Motor neuron (in vitro differentiated cells): ENCODE measurements around the gene NME8. TPM values are rescaled to one million over a fixed set of nuclear protein-coding genes. Genes with fewer than 3 reads are reported as not detected.

Source experiments
- ATAC-seq, 8 experiments: fragments of 200-7000 bp; cut with Tn5 transposase; replicated peaks in 6 of 8; 2 replicates each; pipeline ENCODE4 v1.8.0; 2021; ENCODE audit warnings: mild to moderate bottlenecking in 8 of 8, moderate library complexity in 8 of 8
- H3K27ac ChIP-seq, 2 donors: fragments of 250-450 bp; sonication (Bioruptor Pico); 2 replicates each; pipeline ENCODE4 v1.9.0; 2021; ENCODE audit warnings: antibody characterized with exemption in 2 of 2, mild to moderate bottlenecking in 2 of 2, moderate library complexity in 1 of 2
- H3K4me1 ChIP-seq, 2 donors: fragments of 250-450 bp; sonication (Bioruptor Pico); replicated peaks in 1 of 2; 2 replicates each; pipeline ENCODE4 v1.6.1; 2021; ENCODE audit warnings: antibody characterized with exemption in 2 of 2, mild to moderate bottlenecking in 2 of 2, moderate library complexity in 1 of 2
- H3K4me3 ChIP-seq, 5 donors: fragments of 250-450 bp; sonication (Bioruptor Pico); 2 replicates each; pipeline ENCODE4 v1.9.0; 2021; ENCODE audit warnings: antibody characterized with exemption in 5 of 5, mild to moderate bottlenecking in 5 of 5, moderate library complexity in 4 of 5
- WGBS, 10 experiments: fragments of 450-650 bp; shearing (Covaris generic); methylation state at CpG; one replicate each; pipeline ENCODE4 v1.0.0; 2022; 5-methylcytosine and 5-hydroxymethylcytosine counted together
- in situ Hi-C, 9 experiments: fragments of 400-800 bp; cut with MboI; loops; one replicate each; pipeline ENCODE4 v1.15.0; 2021; ENCODE audit warnings: low sequenced_read_pairs in 9 of 9, low pct_unique_long_range_greater_than_20kb in 2 of 9; ENCODE audit not compliant: unreplicated experiment in 9 of 9
- total RNA-seq, 8 experiments: library from RNA; unstranded; fragments of 300-600 nt; gene quantifications; 2 replicates each; pipeline versions ENCODE4 v1.2.3 to v1.2.4, GENCODE V29; 2022

The NME8 gene
- total RNA-seq, 8 experiments from 2014 or later, result 0.45 to 0.78 TPM; not detected in 6

DNA sequence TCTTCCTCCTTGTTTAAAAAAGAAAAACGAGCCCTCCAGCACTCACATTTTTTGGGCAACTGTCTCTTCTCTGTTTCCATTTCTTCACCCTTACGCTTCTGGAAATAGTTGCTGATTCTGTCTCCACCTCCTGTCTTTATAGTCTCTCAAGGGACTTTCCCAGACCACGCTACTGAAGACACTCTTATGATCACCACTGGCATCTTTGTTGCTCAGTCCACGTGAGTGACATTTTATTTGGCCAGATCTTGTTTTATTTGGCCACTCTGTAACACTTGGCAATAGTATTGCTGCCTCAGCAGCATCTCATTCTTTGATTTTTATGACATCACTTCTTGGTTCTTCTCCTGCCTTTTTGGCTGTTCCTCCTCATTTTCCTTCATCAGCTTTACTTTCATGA, 21.6 kb upstream of the NME8 start:
- in situ Hi-C loops, result loop anchor here in 5 of 9 experiments (25.0 kb wide), 4 partner anchors 190 to 615 kb away; partner anchors contain the start of gene ELMO1 (in 1 of the 5)
- Histone ChIP-seq H3K27ac (no peak overlapping the region), H3K4me1 (no peaks in the 10 kb centered on the region), H3K4me3 (no peak overlapping the region)
- ATAC-seq, result no peak
- WGBS, 10 experiments, result 0 to 100% (median 30%) methylated on average over 2 to 4 of the region's 4 CpGs; no CpG with 5 or more reads in 1 of the 10 experiments

DNA sequence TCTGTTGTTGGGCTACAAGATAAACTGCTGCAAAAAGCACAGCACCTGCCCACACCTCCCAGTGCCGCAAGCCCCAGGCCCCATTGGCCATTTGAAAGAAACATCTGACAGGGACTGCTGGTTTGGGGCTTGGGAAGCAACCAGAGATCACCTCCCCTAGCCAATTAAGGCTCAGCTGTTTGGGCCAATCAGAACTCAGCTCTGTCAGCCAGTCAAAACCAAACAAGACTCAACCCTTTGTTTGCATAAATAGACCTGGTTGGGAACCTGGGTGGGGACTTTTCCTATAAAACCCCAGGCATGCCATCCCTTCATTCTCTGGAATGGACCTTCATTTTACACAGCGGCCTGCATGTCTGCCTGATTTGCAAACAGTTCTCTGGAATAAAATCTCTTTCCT, 17.2 kb upstream of the NME8 start:
- no peak overlapping the region for H3K4me3 ChIP-seq
- in situ Hi-C loops, result loop anchor here in 5 of 9 experiments (25.0 kb wide), 4 partner anchors 194 to 619 kb away; partner anchors contain the start of gene ELMO1 (in 1 of the 5)
- ATAC-seq, result no peak
- 10 to 100% (median 80%) methylated on average over 1 of the region's 2 CpGs; no CpG with 5 or more reads in 3 of the 10 experiments for WGBS, 10 experiments
- H3K4me1 ChIP-seq, result no peaks in the 10 kb centered on the region
- no peak overlapping the region for H3K27ac ChIP-seq

DNA sequence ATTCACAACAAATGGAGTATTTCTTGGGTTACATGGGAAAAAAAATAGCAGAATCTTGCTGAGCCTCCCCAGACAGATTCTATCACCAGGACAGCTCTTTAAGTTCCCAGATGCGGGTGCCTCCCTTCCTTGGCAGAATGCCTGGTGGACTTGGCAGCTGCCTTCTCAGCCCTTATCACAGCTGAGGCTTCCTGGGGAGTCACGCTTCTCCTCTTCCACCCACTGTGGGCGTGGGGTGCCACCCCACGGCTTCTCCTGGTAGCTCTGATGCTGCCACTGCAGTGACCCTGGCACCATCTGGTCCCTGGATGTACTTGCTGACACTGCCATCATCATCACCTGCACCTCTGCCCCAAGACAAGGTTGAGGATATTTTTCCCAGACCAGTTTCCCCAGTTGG, 16.2 kb upstream of the NME8 start:
- H3K4me1 ChIP-seq, result no peaks in the 10 kb centered on the region
- no peak overlapping the region for H3K27ac ChIP-seq
- WGBS, 10 experiments, result 0 to 100% (median 23%) methylated on average over 1 to 2 of the region's 4 CpGs; no CpG with 5 or more reads in 4 of the 10 experiments
- peak in 3 of 8 experiments; percentile 89 to 97 (median 97) for ATAC-seq
- in situ Hi-C loops, result loop anchor here in 5 of 9 experiments (25.0 kb wide), 4 partner anchors 195 to 620 kb away; partner anchors contain the start of gene ELMO1 (in 1 of the 5)
- no peak overlapping the region for H3K4me3 ChIP-seq

DNA sequence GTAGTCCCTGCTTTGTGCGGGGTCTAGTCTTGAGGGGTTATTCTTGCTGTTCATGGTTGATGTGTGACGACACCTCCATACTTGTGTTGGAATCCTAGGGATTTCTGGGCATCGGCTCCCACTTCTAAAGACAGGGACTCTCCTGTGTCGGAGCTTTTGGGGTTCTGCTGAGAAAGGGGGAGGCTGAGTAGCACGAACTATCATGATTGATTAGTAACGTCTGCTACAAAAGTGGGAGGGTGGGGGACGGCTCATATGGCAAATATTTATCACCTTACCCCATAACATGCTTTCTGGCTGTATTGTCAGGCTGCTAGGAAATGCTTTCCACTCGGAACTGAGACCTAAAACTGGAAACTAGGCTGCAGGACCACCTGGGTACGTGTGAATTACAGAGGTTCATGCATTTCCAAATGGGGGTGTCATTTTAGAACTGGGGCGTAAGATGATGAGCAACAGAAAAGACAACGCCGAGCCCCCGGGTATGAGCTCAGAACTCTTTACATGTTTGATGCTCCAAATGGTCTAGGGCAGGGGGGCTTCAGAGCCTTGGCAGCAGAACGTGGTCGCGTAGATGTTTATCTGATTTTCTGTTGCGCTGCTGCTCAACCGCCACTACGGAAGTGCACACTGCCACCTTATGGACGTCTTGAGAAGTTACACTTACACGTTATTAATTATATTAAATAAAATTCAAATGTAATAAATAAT, 15.1 kb upstream of the NME8 start:
- H3K27ac ChIP-seq, result no peak overlapping the region
- in situ Hi-C loops, result loop anchor here in 5 of 9 experiments (25.0 kb wide), 4 partner anchors 196 to 621 kb away; partner anchors contain the start of gene ELMO1 (in 1 of the 5)
- WGBS, 10 experiments, result 0 to 72% (median 36%) methylated on average over 1 to 17 of the region's 21 CpGs; no CpG with 5 or more reads in 1 of the 10 experiments
- H3K4me3 ChIP-seq, result no peak overlapping the region
- no peaks in the 10 kb centered on the region for H3K4me1 ChIP-seq
- peak in 2 of 8 experiments; percentile 28 to 36 for ATAC-seq

DNA sequence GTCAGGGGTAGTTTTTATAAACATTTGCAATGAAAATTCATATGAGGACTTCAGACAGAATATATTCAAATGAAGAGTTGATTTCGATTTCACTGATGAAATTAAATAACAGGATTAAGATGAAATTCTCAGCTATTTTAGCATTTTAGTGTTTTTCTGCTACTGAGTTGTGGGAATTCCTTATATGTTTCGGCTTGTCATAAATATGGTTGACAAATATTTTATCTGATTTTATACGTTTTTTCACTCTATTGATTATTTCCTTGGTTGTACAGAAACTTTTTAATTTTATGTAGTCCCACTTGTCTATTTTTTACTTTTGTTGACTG, 14.6 kb upstream of the NME8 start:
- no peak for ATAC-seq
- H3K27ac ChIP-seq, result no peak overlapping the region
- in situ Hi-C loops, result loop anchor here in 5 of 9 experiments (25.0 kb wide), 4 partner anchors 196 to 621 kb away; partner anchors contain the start of gene ELMO1 (in 1 of the 5)

DNA sequence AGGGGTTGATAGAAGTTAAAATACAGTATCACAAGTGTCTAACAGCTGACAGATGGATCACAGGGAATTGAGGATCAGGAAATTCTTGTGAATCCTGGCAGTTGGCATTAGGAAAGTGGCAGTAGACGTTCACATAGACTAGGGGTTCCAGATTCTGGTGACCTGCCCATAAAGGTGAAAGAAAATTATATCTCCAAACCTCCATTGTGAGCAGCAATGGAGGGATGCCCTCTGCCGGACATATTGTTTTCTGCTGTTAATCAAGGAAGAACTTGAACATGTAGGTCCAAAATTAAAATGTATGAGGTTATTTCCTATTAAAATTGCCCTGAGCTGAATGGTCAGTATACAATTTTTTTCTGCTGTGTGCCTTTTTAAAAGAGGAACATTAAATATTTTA, 5.1 kb downstream of the NME8 start:
- Histone ChIP-seq H3K4me1 (no peaks in the 10 kb centered on the region), H3K27ac (no peak overlapping the region), H3K4me3 (no peak overlapping the region)
- 0 to 67% (median 8%) methylated on average over 1 to 2 of the region's 2 CpGs; no CpG with 5 or more reads in 2 of the 10 experiments for WGBS, 10 experiments
- no peak for ATAC-seq
- in situ Hi-C loops, result loop anchor here in 1 of 9 experiments (25.0 kb wide), 1 partner anchor 616 kb away; no protein-coding TSS in a partner anchor

More for the DNA sequence above, 14.6 kb upstream of the NME8 start:
- WGBS, 10 experiments, result 0 to 40% (median 11%) methylated on average over 2 to 3 of the region's 3 CpGs
- no peak overlapping the region for H3K4me3 ChIP-seq
- H3K4me1 ChIP-seq, result no peaks in the 10 kb centered on the region

DNA sequence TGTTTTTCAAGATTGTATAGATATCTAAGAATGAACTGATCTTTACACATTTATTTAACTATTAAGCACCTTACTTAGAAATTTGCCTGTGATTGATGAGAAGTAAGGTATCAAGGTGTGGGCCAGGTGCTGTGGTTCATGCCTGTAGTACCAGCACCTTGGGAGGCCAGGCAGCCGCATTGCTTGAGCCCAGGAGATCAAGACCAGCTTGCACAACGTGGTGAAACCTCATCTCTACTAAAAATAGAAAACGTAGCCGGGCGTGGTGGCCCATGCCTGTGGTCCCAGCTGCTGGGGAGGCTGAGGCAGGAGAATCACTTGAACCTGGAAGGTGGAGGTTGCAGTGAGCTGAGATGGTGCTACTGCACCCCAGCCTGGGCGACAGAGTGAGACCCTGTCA, 33.7 kb downstream of the NME8 start:
- Histone ChIP-seq H3K27ac (no peak overlapping the region), H3K4me3 (no peak overlapping the region), H3K4me1 (no peaks in the 10 kb centered on the region)
- in situ Hi-C loops, result loop anchor here in 1 of 9 experiments (25.0 kb wide), 1 partner anchor 430 kb away; no protein-coding TSS in a partner anchor
- 0 to 100% (median 73%) methylated on average over 1 to 6 of the region's 6 CpGs for WGBS, 10 experiments
- no peak for ATAC-seq

DNA sequence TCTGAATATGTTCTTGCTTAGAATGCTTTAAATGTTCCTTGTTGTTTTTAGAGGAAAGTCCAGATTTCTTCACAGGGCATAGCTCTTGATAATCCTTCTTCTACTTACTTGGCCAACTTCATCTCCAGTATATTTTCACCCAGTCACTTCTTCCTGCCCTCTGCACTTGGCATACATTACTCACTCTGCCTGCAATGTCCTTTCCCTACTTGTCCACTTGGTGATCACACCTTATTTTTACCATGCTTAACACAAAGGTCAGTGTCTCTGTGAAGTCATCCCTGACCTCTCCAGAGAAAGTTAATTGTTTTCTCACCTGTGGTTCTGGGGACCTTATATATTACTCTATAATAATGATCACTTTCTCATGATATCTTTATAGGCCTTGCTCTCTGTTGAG, 45.0 kb downstream of the NME8 start:
- no peak overlapping the region for H3K27ac ChIP-seq
- H3K4me3 ChIP-seq, result no peak overlapping the region
- ATAC-seq, result no peak
- in situ Hi-C loops, result loop anchor here in 1 of 9 experiments (25.0 kb wide), 1 partner anchor 419 kb away; no protein-coding TSS in a partner anchor
- H3K4me1 ChIP-seq, result no peaks in the 10 kb centered on the region

DNA sequence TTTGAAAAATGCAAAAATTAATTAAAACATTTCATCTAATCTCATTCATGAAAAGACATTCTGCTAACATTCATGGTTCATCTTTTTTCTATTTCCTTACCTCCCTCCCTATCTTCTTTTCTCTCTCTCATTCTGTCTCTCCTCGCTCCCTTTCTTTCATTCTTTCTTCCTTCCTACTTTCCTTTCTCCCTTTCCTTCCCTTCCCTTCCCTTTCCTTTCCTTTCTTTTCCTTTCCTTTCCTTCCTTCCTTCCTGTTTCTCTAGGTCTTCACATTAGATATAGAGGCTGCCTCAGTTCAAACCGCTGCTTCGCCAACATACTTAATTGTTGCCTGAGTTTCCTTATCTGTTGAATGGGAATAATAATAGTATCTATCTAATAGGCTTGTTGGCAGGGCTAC, 46.3 kb downstream of the NME8 start:
- no peaks in the 10 kb centered on the region for H3K4me1 ChIP-seq
- in situ Hi-C loops, result loop anchor here in 1 of 9 experiments (25.0 kb wide), 1 partner anchor 418 kb away; no protein-coding TSS in a partner anchor
- WGBS, 10 experiments, result 0 to 100% (median 75%) methylated on average over 1 to 3 of the region's 3 CpGs

DNA sequence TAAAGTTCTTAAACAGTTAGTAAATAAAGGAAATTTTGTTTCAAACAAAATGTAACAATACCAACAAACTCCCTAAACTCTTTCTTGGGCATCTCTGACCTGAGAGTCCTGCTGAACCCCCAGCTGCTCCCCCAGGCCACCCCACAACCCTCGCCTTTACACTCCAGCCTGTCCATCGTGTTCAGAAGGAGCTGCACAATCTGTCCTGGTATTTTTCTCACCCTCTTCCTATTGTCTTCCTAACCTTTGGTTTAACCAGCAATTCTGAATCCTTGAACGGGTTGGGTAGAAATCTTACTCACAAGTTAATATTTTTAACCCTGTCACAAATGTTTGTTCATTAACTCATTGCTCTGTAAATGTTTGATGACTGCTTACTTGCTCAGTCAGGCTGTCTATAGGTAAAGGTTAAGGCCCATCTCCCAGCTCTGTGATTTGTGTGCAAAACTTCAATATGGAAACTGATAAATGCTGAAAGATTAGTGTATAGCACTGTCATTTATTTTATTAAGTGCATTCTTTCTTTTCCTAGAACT, 51.4 kb downstream of the NME8 start:
- no peaks in the 10 kb centered on the region for H3K4me1 ChIP-seq
- H3K4me3 ChIP-seq, result no peak overlapping the region
- no peak overlapping the region for H3K27ac ChIP-seq
- ATAC-seq, result no peak
- 0 to 100% (median 25%) methylated on average over 1 to 3 of the region's 3 CpGs; no CpG with 5 or more reads in 3 of the 10 experiments for WGBS, 10 experiments
- in situ Hi-C loops, result loop anchor here in 5 of 9 experiments (25.0 kb wide), 4 partner anchors 313 to 463 kb away; no protein-coding TSS in a partner anchor

More for the DNA sequence above, 46.3 kb downstream of the NME8 start:
- ATAC-seq, result no peak
- Histone ChIP-seq H3K27ac (no peak overlapping the region), H3K4me3 (no peak overlapping the region)

DNA sequence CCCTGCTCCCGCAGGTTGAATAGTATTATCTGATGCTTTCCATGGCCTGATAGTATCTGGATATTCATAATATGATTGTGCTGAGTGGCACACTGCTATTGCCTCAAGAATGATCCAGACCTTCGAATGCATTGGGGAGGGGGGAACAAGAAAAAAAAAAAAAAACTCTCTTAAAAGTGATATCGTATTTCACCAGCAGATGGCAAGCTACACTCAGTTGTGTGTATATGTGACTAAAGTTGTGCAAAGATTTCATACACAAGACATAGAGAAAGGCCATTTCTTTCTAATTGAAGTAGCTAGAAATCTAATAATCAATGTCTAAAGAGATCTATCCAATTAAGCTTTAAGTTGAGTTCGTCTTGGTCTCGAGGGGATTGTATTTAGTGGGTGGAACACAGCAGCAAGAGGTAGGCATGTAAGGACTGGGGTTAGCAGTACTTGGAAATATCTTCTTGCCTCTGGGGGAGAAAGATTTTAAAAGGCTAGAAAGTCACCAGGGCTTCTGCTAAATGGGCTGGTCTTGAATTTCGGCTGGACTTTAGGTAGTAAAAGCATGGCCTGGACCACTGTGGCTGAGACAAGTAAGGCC, 52.9 kb downstream of the NME8 start:
- Histone ChIP-seq H3K4me3 (no peak overlapping the region), H3K4me1 (no peaks in the 10 kb centered on the region), H3K27ac (no peak overlapping the region)
- peak; percentile 25 to 73 (median 40) for ATAC-seq
- 7 to 33% (median 13%) methylated on average over 2 to 6 of the region's 6 CpGs for WGBS, 10 experiments
- in situ Hi-C loops, result loop anchor here in 4 of 9 experiments (25.0 kb wide), 4 partner anchors 311 to 461 kb away; no protein-coding TSS in a partner anchor

DNA sequence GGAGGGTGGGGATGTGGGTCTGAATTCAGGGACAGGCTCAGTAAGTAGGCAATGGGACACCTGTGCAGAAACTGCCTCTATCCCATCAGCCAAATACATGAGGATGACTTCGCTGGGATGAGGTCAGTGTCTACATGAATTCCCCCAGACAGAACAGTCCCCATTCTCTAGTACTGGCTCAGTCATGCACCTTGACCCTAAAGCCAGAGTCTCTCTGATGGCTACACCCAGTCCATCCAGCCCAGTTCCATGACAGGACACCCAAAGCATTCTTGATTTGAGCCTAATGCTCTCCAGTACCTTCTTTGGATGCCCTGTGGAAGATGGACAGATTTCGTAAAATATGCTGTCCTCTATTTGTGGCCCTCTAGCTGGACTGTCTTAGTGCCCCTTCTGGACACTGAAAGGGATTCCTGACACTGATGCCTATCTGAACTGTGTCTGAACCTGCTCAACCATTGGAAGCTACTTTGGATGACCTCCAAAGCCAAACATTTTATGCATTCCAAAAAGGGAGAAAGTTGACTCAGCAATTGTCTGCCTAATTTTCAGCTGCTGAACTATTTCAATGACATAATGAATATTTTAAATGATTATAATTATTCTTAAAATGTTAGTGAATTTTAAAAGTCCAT, 53.6 kb downstream of the NME8 start:
- ATAC-seq, result peak in 4 of 8 experiments; percentile 46 to 76 (median 69)
- H3K27ac ChIP-seq, result no peak overlapping the region
- H3K4me3 ChIP-seq, result no peak overlapping the region
- no peaks in the 10 kb centered on the region for H3K4me1 ChIP-seq
- in situ Hi-C loops, result loop anchor here in 4 of 9 experiments (25.0 kb wide), 4 partner anchors 310 to 460 kb away; no protein-coding TSS in a partner anchor
- WGBS, 10 experiments, result 13 to 100% (median 80%) methylated on average over 1 to 2 of the region's 2 CpGs; no CpG with 5 or more reads in 6 of the 10 experiments
